ENCODE measurements around the gene TMEM163.

- TF ChIP-seq CTCF (IDR thresholded peaks at IDR 0.05): peak in 2 of 4 donors; percentile 17 to 19
- no peak for TF ChIP-seq POLR2A (IDR thresholded peaks at IDR 0.05)
Measured at GRCh38 chr2:134722728-134723127, 3.9 kb upstream of the TMEM163 start.
